Ascending aorta (tissue), 2 donors: ENCODE data around the gene PCDH12. TPM values are rescaled to one million over a fixed set of nuclear protein-coding genes. Genes with fewer than 3 reads are reported as not detected.

ENCODE experiments used
- DNase-seq, 2 donors: peaks; one replicate each; pipeline ENCODE4 v3.0.0-alpha.2; 2019; ENCODE audit warnings: low spot score in 2 of 2
- H3K27ac ChIP-seq, 2 donors: fragments of 200-600 bp; sonication (generic); one replicate each; pipeline ENCODE4 v1.5.1; 2016 to 2017; ENCODE audit warnings: mild to moderate bottlenecking in 1 of 2
- H3K27me3 ChIP-seq: fragments of 200-600 bp; sonication (generic); one replicate; pipeline ENCODE4 v1.5.1; 2017
- H3K36me3 ChIP-seq, 2 donors: fragments of 200-600 bp; sonication (generic); one replicate each; pipeline ENCODE4 v1.5.1; 2016
- H3K4me1 ChIP-seq, 2 donors: fragments of 200-600 bp; sonication (generic); one replicate each; pipeline ENCODE4 v1.5.1; 2016 to 2017; ENCODE audit warnings: mild to moderate bottlenecking in 1 of 2
- H3K4me3 ChIP-seq, 2 donors: fragments of 200-600 bp; sonication (generic); one replicate each; pipeline ENCODE4 v1.5.1; 2016 to 2017; ENCODE audit warnings: mild to moderate bottlenecking in 1 of 2
- H3K9me3 ChIP-seq, 2 donors: fragments of 200-600 bp; sonication (generic); one replicate each; pipeline ENCODE4 v1.5.1; 2016
- intact Hi-C: fragments of 100-400 bp; cut with DNase I; formaldehyde crosslinking; loops from one replicate; pipeline ENCODE4 v1.15.1; 2023
- total RNA-seq: library from RNA; depleted of rRNA; stranded (reverse); fragments of >200 nt; gene quantifications from one replicate; pipeline ENCODE4 v1.1.0, GENCODE V29; 2016
- TF ChIP-seq, protein P1 (sequence below), 3 experiments: fragments of 200-600 bp in 2 of 3; fragments of 450-650 bp in 1 of 3; sonication (generic) in 2 of 3; IDR thresholded peaks; one replicate each; pipeline ENCODE4 v1.5.1; 2016 to 2019; ENCODE audit warnings: antibody characterized with exemption in 3 of 3, mild to moderate bottlenecking in 1 of 3, moderate library complexity in 1 of 3

The PCDH12 gene
- total RNA-seq, 1 donor from 2014 or later = 7.2 TPM

DNA sequence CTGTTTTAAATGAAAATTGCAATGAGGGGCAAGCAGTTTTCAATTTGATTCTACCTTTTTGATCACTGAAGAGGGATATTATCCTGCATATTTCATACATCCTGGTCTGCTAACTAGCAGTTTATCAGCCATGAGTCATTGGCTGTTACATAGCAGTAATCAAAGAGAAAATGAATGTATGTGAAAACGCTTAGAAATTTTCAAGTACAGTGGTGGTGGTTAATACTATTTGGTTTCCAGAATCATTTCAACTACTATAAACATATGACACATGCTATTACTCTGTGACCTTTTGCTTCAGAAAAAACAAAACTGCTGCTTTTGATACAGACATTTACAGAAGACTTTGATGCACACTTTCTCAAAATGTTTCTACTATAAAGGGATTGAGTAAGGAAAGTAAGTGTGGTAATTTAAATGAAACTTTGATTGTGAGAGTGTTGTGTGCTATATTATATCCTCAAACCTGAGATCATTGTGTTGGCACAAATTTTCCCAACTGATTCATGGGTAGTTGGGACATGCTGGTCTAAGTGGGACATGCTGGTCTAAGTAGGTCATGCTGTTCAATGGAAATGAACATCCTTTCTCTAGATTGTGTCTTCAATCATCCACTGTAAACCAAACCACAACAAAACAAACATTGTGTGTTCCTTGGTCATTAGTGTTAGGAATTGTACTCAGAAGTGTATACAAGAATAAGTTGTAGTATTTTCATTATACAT is 16.0 kb upstream of the PCDH12 start:
- peaks cover 40 to 41% of the 10 kb centered on the region in 2 donors for H3K36me3 ChIP-seq
- TF ChIP-seq, protein P1, sequence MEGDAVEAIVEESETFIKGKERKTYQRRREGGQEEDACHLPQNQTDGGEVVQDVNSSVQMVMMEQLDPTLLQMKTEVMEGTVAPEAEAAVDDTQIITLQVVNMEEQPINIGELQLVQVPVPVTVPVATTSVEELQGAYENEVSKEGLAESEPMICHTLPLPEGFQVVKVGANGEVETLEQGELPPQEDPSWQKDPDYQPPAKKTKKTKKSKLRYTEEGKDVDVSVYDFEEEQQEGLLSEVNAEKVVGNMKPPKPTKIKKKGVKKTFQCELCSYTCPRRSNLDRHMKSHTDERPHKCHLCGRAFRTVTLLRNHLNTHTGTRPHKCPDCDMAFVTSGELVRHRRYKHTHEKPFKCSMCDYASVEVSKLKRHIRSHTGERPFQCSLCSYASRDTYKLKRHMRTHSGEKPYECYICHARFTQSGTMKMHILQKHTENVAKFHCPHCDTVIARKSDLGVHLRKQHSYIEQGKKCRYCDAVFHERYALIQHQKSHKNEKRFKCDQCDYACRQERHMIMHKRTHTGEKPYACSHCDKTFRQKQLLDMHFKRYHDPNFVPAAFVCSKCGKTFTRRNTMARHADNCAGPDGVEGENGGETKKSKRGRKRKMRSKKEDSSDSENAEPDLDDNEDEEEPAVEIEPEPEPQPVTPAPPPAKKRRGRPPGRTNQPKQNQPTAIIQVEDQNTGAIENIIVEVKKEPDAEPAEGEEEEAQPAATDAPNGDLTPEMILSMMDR (IDR thresholded peaks at IDR 0.05) = no peak
- no peak for DNase-seq
- no peak overlapping the region for H3K4me3 ChIP-seq
- peaks cover 0 to 15% of the 10 kb centered on the region in 2 donors for H3K4me1 ChIP-seq
- no peaks in the 10 kb centered on the region for H3K9me3 ChIP-seq
- H3K27me3 ChIP-seq = no peaks in the 10 kb centered on the region
- intact Hi-C loops = no loop called here
- H3K27ac ChIP-seq = no peak overlapping the region

DNA sequence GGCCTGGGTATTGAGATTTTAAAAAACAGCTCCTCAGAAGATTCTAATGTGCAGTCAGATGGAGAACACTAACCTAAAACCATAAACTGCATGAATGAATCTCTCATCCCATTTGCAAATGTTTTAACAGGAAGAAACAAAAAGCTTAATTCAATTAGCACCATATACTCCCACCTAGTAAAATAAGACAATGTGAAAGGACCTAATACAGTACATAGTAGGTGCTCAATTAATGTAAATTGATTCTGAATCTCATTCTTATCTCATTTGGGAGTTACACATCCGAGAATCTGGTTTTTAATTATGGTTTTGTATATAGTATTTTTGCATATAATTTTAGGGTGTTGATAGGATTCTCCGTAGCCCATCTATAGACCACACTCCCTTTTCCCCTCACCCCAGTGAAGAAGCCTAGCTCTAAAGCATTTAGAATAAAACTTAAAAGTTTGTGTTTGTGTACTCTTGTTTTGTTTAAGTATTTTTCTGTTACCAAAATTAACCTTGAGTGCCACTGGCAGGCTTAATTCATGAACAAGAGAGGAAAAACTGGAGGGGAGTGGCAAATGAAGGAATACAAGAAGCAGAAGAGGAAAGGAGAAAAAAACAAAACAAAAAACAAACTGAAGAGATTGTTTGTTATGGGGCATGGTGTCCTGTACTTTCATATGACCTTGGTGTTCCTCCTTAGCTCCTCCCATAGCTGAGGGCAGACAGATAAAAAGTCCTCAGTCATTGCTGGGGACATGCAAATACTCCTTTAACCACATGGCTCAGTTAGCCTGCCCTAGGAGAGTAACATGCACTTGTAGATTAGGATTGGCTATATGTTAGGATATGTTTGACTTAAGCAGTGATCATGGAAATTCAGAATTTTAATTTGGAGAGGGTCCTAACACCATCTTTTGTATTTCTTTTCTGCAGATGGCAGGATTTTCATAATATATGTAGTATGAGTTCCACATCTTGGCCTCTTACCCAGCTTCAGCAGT is 12.1 kb upstream of the PCDH12 start:
- H3K27me3 ChIP-seq = no peaks in the 10 kb centered on the region
- H3K4me1 ChIP-seq = peaks cover 0 to 15% of the 10 kb centered on the region in 2 donors
- TF ChIP-seq, protein P1 (IDR thresholded peaks at IDR 0.05) = no peak
- H3K36me3 ChIP-seq = peaks cover 17 to 20% of the 10 kb centered on the region in 2 donors
- peak overlapping the region; percentile 67 to 83 for H3K4me3 ChIP-seq
- DNase-seq = no peak
- H3K27ac ChIP-seq = peak overlapping the region; percentile 95 to 98
- no peaks in the 10 kb centered on the region for H3K9me3 ChIP-seq
- intact Hi-C loops = loop anchor here (2.0 kb wide), 1 partner anchor 47 kb away; the partner anchor contains the start of gene DELE1

DNA sequence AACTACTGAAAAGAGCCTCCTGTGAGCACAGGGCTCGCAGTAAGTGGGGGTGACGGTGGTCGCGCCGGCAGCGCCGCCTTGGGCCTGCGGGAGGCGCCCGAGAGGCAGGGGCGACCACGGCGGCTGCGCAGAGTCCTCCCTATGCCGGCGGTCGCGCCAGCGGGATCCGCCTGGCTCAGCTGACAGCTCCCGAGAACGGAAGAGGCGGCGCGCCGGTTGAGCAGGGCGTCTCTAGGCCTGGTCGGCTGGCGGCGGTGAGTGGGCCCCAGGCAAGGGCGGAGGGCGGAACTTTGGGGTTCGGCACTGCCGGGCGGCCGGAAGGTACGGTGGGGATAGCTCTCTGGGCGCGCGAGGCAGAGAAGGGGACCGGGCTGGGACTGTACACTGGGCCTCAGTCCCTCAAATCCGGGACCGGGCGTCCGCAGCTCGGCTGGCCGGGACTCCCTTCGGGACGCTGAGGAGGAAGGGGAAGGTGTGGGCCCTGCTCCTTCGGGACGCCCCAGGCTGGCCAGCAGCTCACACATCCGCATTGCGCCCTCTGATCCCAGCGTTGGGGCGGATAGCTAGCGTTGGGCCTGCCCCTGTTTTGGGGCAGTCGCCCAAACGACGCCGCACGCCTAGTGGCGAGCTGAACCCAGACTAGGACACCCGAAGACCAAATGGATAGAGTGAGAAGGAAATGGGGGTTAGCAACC is 11.1 kb upstream of the PCDH12 start, which contains the start of gene RNF14:
TSS of gene RNF14 (plus strand) at position 192 of the 695 bp plus-strand sequence. CDS start 4,484 bp downstream, outside the sequence.
- no peaks in the 10 kb centered on the region for H3K9me3 ChIP-seq
- DNase-seq = peak; percentile 71 to 97
- TF ChIP-seq, protein P1 (IDR thresholded peaks at IDR 0.05) = peak; percentile 98 to 99 (median 98)
- H3K36me3 ChIP-seq = peaks cover 12 to 14% of the 10 kb centered on the region in 2 donors
- H3K27ac ChIP-seq = peak within 1 kb of the TSS; percentile 95 to 98
- no peaks in the 10 kb centered on the region for H3K27me3 ChIP-seq
- H3K4me3 ChIP-seq = peak within 1 kb of the TSS; percentile 67 to 83
- intact Hi-C loops = loop anchor here (2.0 kb wide), 1 partner anchor 46 kb away; the partner anchor contains the start of gene DELE1
- H3K4me1 ChIP-seq = peaks cover 0 to 12% of the 10 kb centered on the region in 2 donors

DNA sequence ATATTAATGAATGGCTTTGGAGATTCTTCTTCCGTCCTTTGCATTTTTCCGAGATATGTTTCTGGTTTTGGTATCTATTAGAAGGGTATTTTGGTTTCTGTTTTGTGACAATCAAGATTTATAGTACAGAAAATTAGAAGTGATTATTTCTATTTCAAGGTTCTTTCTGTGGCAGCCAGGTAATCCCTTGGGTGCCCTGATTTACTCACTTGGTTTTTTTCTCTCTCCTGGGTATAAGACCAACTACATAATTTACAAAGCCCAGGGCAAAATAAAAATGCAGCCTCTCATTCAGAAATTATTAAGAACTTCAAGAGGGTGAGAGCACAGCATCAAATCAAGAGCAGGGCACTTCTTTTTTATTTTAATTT is 8.9 kb upstream of the PCDH12 start:
- DNase-seq = no peak
- H3K4me1 ChIP-seq = peaks cover 0 to 11% of the 10 kb centered on the region in 2 donors
- no peak overlapping the region for H3K27ac ChIP-seq
- intact Hi-C loops = no loop called here
- H3K4me3 ChIP-seq = no peak overlapping the region
- H3K27me3 ChIP-seq = no peaks in the 10 kb centered on the region
- TF ChIP-seq, protein P1 (IDR thresholded peaks at IDR 0.05) = no peak
- H3K9me3 ChIP-seq = no peaks in the 10 kb centered on the region
- peaks cover 0 to under 1% of the 10 kb centered on the region in 2 donors for H3K36me3 ChIP-seq
